Ecto neural progenitor cell (in vitro differentiated cells): ENCODE measurements around the gene SERTAD1.
A peak's percentile ranks its signal among the peaks of the same experiment; 100 is the strongest.

Experiments used
- DNase-seq: peaks from one replicate; pipeline ENCODE4 v3.0.0-alpha.2; 2018; ENCODE audit warnings: low spot score

SERTAD1 gene

DNA sequence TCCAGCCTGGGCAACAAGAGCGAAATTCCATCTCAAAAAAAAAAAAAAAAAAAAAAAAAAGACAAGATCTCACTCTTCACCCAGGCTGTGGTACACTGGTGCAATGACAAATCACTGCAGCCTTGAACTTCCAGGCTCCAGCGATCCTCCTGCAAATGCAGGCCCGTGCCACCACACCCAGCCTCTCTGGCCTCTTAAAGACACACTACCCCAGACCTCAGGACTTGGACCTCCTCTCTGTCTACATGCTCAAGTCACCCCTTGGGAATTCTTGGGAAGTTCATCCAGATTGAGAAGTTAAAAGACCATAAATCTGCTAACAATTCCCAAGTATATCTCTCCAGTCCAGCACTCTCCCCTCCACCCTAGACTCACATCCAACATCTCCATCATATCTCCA lies 25.2 kb downstream of the SERTAD1 start:
- DNase-seq, result no peak

- DNase-seq, result peak; percentile 85
Observed at GRCh38 chr19:40398417-40399131, 27.2 kb downstream of the SERTAD1 start.

- no peak for DNase-seq
Observed at GRCh38 chr19:40397568-40397906, 28.3 kb downstream of the SERTAD1 start.

- DNase-seq, result no peak
Observed at GRCh38 chr19:40396886-40397567, 28.8 kb downstream of the SERTAD1 start.

- DNase-seq, result no peak
Observed at GRCh38 chr19:40395956-40396355, 29.8 kb downstream of the SERTAD1 start.

DNA sequence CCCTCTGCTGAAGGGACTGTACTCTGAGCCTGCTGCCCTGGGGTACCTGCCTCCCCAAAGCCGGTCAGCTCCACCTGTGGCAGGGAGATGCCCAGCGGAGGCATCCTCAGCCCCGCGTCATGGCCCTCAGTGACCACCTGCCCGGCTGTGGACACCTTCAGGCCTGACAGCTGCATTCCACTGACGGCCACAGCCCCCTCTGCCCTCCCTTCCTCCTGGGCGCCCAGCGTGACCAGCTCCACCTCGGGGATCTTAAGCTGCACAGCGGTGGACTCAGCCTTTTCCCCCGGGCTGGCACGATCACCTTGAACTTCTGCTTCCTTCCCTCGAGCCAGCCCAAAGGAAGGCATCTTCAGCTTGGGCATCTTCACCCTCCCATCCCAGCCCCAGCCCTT lies 31.0 kb downstream of the SERTAD1 start:
- DNase-seq, result no peak

DNA sequence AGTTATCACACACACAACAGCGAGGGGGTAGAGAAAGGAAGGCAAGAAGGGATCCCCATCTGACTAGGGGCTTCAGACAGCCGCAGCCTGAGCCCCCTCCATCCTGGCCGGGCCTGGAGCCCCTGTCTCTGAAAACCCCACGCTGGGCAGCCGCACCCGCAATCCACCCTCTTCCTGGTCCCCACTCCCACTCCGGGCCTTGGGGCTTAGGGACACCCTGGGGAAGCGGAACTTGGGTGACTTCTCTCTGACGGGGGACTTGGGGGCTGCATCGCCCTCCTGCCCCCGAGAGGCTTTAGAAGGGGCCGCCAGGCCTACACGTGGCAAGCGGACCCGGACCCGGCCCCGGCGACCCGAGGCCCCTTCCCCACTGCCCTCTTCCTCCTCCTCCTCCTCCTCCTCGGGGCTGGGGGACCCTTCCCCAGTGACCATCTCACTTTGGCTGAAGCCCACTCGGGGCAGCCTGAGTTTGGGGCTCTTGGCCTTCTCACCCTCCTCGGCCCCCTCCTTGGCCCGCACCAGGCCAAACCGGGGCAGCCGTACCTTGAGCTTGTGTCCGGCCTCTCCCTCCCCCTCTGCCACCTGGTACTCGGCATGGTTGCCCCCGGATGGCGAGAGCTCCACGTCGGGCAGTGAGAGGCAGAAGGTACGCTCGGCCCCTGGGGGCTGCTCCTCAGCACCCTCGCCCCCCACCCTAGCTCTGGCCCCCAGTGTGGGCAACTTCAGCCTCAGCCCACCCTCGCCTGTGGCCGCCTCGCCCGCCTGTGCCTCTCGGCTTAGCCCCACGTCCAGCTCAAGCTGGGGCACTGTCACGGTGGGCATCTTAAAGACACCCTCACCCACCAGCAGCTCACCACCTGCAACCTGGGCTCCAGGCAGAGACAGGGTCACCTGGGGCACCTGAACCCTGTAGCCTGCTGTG lies 31.6 kb downstream of the SERTAD1 start:
- DNase-seq, result no peak

- DNase-seq, result no peak
Observed at GRCh38 chr19:40392894-40393517, 32.8 kb downstream of the SERTAD1 start.

GRCh38 chr19:40392123-40392522 lies 33.7 kb downstream of the SERTAD1 start:
- no peak for DNase-seq

DNA sequence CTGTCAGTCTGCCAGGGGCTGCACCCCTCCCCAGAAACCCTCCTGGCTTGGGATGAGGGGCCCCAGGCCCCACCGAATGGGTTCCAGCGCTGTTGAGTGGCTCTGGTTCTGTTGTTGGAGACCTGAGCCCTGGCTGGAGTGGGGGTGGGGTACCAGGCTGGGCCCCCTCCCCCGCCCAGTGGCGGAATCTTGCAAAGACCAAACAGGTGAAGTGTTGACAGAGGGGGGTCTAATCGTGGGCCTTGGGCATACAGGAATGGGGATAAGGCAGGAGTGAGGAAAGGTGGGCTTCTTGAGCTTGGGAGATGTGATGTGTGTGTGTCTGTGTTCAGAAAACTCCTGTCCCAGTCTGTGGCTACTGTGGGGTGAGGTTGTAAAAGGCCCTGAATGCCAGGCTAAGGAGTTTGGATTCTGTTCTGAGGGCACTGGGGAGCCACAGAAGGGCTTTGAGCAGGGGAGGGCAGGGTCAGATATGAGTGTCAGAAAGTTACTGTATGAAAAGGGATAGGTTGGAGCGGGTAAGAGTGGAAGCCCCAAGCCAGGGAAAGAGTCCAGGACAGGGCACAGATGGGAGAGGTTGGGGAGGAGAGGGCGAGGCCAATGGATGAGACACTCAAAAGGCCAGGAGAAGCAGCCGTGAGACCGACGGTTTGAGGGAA lies 35.6 kb downstream of the SERTAD1 start, which contains the start of gene HIPK4:
Gene HIPK4 (minus strand): TSS at position 98 of the 659 bp plus-strand sequence. CDS start 279 bp downstream, outside the sequence.
- DNase-seq, result no peak

DNA sequence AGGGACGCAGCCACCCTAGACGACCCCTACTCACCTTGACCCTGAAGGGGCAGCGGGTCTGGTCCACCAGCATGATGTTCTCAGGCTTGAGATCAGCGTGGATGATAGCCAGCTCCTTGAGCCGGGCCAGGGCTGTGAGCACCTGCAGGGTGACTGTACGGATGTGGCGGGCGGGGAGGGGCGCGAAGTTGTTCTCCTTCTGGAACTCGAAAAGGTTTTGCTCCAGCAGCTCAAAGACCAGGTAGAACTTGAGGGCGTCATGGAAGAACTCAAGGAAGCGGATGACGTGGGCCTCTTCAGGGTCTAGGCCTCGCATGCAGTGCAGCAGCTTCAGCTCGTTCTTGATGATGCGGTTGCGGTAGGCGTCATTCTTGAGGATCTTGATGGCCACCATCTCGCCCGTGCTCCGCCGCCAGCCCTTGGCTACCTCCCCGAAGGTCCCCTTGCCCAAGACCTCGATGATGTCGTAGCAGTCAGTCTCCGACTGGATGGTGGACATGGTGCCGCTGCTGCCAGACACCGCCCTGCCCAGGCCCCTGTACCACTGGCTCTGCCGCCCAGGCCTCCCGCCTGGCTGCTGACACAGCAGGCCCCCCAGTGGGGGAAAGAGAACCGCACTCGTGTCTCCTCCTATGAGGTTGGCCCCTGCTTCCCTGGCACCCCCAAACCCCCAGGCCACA lies 36.2 kb downstream of the SERTAD1 start:
- DNase-seq, result no peak

GRCh38 chr19:40388481-40388880 lies 37.3 kb downstream of the SERTAD1 start:
- no peak for DNase-seq

DNA sequence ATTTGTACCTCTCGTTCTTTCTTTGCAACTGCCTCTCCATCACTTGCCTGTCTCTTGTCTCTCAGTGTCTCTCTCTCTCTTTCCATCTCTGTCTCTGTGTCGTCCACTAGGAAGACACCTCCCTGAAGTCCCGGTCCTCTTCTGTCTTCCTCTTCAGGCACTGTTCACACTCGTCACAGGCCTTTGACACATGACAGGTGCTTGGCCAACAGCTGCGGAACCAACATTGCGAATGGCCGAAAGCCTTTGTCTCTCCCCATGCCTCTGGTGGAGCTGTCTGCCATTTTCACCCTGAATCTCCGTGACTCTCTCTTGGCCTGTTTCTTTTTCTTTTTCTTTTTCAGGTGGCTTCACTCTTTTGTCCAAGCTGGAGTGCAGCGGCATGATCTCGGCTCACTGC lies 38.6 kb downstream of the SERTAD1 start:
- no peak for DNase-seq

DNA sequence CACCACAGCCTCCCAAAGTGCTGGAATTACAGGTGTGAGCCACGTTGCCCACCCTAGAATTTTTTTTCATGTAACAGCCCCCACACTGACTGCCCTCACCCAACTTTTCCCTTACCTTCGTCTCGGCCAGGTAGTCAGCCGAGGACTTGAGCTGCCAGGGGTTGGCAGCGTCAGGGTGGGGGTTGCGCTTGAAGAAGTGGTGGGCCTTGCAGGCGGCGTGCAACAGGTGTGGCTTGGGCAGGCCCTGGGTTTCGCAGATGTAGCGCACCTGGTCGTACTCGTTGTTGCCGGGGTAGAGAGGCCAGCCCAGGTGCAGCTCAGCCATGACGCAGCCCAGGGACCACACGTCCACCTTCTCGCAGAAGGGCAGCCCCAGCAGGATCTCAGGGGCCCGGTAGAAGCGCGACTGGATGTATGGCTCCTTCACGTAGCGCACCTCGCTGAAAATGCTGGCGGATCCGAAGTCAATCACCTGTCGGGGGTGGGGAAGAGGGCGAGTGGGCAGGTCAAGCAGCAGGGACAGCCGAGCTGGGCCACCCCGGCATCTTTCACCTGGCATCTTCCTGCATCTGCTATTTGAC lies 42.0 kb downstream of the SERTAD1 start:
- no peak for DNase-seq

- no peak for DNase-seq
Observed at GRCh38 chr19:40381321-40381720, 44.5 kb downstream of the SERTAD1 start.

GRCh38 chr19:40380199-40381037 lies 45.4 kb downstream of the SERTAD1 start:
- DNase-seq, result no peak

- DNase-seq, result no peak
Observed at GRCh38 chr19:40379446-40380198, 46.2 kb downstream of the SERTAD1 start.

DNA sequence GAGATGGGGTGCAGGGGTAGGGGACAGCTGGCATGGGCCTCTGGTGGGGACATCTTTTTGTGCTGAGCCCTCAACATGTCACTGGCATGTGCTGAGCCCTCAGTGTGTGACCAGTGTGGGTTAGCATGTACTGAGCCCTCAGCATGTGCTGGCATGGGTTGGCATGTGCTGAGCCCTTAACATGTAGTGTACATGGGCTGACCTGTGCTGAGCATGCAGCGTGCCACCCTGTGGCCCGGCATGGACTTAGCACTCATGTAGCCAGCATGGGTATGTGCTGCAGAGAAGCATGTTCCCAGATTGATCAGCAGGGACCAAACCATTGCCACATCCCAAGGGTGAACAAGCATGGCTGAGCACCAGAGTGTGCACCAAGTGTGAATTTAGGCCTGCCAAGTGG lies 47.3 kb downstream of the SERTAD1 start:
- DNase-seq, result no peak

GRCh38 chr19:40377876-40378385 lies 47.9 kb downstream of the SERTAD1 start:
- no peak for DNase-seq
